ENCODE data around the gene TMEM132D. TPM values are rescaled to one million over a fixed set of nuclear protein-coding genes. Genes with fewer than 3 reads are reported as not detected.
"Not testable (repeated sequence)": the region's sequence is repeated elsewhere in the genome, so short reads cannot be mapped to it uniquely, and the experiment has no call there.

The TMEM132D gene
- total RNA-seq, result 1.1 and 3.6 TPM in 2 replicates

GRCh38 chr12:129903956-129904829 lies at the start of gene TMEM132D:
TMEM132D (minus strand) TSS chr12:129904025.
- DNase-seq (ENCODE audit: extremely low read depth, low read depth, low spot score), result no peak

- DNase-seq (ENCODE audit: extremely low read depth, low read depth, low spot score), result no peak
These were observed 45.8 kb upstream of the TMEM132D start for GRCh38 chr12:129949651-129950050.

- no peak for DNase-seq (ENCODE audit: extremely low read depth, low read depth, low spot score)
These were observed 37.8 kb upstream of the TMEM132D start for GRCh38 chr12:129941618-129942017.

DNA sequence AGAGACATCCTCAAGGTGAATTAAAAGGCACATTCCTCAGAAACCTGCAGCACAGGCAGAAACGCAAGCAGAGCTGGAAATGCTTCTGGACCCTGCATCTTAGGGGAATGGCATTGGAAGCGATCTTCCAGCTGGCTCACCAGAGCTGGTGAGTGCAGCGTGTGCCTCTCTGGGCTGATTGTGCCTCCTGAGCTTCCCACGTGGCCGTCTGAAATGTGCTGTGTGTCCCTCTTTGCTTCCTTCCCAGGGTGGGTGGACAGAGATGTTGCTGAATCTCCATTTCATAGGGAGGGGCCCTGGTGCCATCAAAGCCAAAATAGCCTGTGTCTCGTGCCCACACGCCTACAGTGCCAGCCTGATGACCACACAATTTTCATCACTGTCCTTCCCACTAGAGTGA lies 34.3 kb upstream of the TMEM132D start:
- no peak for DNase-seq (ENCODE audit: extremely low read depth, low read depth, low spot score)

- no peak for DNase-seq (ENCODE audit: extremely low read depth, low read depth, low spot score)
These were observed 33.6 kb upstream of the TMEM132D start for GRCh38 chr12:129937426-129937825.

DNA sequence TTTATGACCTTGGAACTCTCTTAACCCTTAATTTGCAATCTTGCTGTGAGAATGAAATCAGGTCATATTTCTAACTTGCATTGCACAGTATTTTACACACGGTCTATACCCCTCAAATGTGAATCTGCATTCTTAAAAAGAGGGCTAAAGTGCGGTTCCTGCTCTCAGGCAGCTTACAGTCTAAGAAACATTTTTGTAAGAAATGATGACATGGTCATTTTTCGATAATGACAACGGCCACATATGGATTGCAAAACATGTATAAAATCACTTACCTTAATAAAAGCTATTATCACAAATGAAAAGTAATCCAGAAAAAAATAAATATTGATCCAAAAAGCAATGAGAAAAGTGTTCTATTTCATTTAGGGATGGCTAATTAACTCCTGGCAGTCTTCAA lies 24.8 kb upstream of the TMEM132D start:
- no peak for DNase-seq (ENCODE audit: extremely low read depth, low read depth, low spot score)

DNA sequence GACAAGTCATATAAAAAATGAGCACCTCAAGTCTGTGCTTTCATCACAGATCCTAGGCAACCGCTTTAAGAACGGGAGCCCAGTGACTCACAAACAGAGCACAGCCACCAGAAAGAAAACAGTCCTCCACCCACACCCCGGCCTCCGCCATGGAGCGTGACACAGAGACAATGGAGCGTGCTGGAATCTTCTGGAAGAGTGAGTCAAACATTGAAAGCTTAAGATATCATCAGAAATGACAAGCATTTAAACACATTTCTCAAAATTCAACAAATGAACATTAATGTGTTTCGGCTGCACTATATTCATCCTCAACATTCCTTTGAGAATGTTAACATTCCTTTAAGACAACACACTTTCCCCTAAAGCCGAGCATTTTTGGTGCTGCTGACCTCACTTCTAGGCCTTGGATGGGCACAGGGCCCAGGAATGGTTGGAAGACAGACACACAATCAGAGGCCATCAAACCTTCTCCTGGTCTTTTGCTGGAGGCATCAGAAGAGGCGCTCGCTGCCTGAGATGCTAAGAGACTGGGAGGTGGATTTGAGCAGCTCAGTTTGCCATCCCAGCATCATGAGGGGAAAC lies 23.6 kb upstream of the TMEM132D start:
- DNase-seq (ENCODE audit: extremely low read depth, low read depth, low spot score), result no peak

DNA sequence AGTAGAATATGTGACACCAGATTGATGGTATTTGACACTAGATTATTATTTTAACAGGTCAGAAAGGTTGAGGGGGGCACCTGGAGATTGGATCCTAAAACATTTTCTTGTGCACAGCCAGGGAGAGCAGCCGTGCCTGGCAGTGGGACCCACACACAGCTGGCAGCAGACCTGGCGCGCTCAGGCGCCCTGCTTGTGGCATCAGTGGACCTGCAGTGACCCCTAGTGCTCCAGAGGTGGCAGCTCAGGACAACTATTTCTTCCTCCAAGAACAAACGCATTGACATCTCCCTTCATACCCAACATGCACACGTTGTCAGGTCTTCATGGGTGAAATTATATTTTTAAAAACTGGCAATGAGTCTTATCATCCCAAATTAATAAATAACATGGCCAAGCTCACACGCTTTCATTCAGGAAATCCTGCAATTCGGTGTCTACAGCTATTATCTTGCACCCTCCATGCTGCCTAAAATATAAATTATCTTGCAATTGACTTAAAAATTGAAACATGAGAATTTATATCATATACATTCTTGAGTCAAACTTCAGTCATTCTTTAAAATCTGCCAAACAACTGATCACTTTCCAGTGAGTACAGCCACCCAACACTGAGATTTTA lies 7.7 kb upstream of the TMEM132D start:
- no peak for DNase-seq (ENCODE audit: extremely low read depth, low read depth, low spot score)

- DNase-seq (ENCODE audit: extremely low read depth, low read depth, low spot score), result no peak
These were observed 5.5 kb upstream of the TMEM132D start for GRCh38 chr12:129909051-129910020.

- no peak for DNase-seq (ENCODE audit: extremely low read depth, low read depth, low spot score)
These were observed 506 bp downstream of the TMEM132D start for GRCh38 chr12:129903092-129903945.

GRCh38 chr12:129902371-129903091 lies 1.3 kb downstream of the TMEM132D start:
- no peak for DNase-seq (ENCODE audit: extremely low read depth, low read depth, low spot score)

- no peak for DNase-seq (ENCODE audit: extremely low read depth, low read depth, low spot score)
These were observed 2.6 kb downstream of the TMEM132D start for GRCh38 chr12:129901254-129901653.

GRCh38 chr12:129900306-129900705 lies 3.5 kb downstream of the TMEM132D start:
- DNase-seq (ENCODE audit: extremely low read depth, low read depth, low spot score), result no peak

GRCh38 chr12:129899045-129899444 lies 4.8 kb downstream of the TMEM132D start:
- not testable (repeated sequence) for DNase-seq (ENCODE audit: extremely low read depth, low read depth, low spot score)

DNA sequence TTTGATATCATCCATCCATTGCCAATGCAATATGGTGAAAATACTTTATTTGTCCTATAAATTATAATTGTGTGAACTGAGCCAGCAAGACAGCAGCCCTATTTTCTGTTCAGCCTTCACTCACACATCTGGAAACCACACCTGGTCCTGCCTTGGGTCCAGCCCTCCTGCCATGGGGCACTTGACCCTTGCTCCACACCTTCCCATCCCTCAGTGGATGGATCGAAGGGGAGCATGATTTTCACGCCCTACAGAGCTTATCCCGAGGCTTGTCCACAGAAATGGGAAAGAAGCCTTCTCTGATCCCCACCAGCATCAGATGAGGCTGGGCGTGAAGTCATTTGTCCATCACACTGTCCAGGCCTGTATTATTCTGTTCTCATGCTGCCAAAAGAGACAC lies 10.1 kb downstream of the TMEM132D start:
- no peak for DNase-seq (ENCODE audit: extremely low read depth, low read depth, low spot score)

DNA sequence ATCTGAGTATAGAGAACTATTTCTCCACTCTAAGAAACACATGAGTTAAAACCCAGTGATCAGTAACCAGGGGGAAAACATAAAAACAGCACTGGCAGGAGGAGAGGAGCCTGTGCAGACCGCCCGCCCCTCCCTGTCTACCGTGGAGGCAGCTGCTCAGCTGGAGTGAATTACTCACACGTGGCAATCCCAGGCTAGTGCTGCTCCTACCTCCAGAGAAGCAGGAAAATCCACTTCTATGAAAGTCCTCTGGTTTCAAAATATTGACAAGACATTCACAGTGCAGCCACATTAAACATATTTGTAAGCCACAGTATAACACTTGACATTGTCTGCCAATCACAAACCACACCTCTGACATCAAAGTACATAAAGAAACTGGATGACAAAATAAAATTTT lies 16.7 kb downstream of the TMEM132D start:
- DNase-seq (ENCODE audit: extremely low read depth, low read depth, low spot score), result no peak

DNA sequence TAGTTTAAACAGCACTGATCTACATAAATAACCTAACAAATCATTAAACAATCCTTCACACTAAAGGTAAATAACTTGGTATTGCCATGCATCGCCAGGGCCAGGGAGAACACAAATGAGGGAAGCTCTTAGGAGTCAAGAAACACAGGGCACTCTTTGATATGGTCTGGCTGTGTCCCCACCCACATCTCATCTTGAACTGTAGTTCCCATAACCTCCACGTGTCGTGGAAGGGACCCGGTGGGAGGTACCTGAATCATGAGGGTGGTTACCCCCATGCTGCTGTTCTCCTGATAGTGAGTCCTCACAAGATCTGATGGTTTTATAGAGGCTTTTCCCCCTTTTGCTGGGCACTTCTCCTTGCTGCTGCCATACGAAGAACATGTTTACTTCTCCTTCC lies 17.3 kb downstream of the TMEM132D start:
- no peak for DNase-seq (ENCODE audit: extremely low read depth, low read depth, low spot score)

GRCh38 chr12:129885287-129885686 lies 18.5 kb downstream of the TMEM132D start:
- no peak for DNase-seq (ENCODE audit: extremely low read depth, low read depth, low spot score)

GRCh38 chr12:129877411-129877810 lies 26.4 kb downstream of the TMEM132D start:
- DNase-seq (ENCODE audit: extremely low read depth, low read depth, low spot score), result no peak
